GM18517 (cell line): Measurements from ENCODE around the gene FAM221A.
A peak's percentile ranks its signal among the peaks of the same experiment; 100 is the strongest.
"Not testable (repeated sequence)": the region's sequence is repeated elsewhere in the genome, so short reads cannot be mapped to it uniquely, and the experiment has no call there.

Experiments used
- ATAC-seq: cut with Tn5 transposase; IDR thresholded peaks from one replicate; pipeline ENCODE4 v1.9.1; 2021; ENCODE audit warnings: mild to moderate bottlenecking, moderate library complexity; ENCODE audit not compliant: unreplicated experiment

FAM221A gene

GRCh38 chr7:23679898-23680413, at the start of gene FAM221A:
TSS of gene FAM221A (plus strand) at chr7:23680199. CDS start at chr7:23680219, 20 bp downstream.
- ATAC-seq, result peak; percentile 77

GRCh38 chr7:23633417-23633816, 46.6 kb upstream of the FAM221A start:
- no peak for ATAC-seq

GRCh38 chr7:23645822-23646221, 34.2 kb upstream of the FAM221A start:
- ATAC-seq, result no peak

DNA sequence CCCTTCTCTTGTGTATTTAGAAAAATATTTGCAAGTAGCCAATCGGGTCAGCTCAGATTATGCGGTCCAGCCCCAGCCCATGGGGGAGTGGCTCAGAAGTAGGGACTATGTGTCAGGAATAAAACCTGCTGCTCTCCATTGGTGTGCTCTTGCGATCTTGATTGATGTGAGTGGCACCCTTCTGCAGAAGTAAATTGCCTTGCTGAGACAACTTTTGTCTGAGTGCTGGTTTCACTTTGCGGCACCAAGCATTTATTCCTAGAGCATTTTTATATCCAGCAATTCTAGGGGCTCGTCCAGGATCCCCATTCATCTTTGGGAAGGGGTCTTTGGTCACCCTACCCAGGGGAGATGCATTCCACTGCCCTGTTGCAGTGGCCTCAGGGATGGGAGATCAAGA, 26.1 kb upstream of the FAM221A start:
- no peak for ATAC-seq

GRCh38 chr7:23654508-23654907, 25.5 kb upstream of the FAM221A start:
- no peak for ATAC-seq

GRCh38 chr7:23655433-23655832, 24.6 kb upstream of the FAM221A start:
- no peak for ATAC-seq

- no peak for ATAC-seq
Observed at GRCh38 chr7:23658831-23659427, 21.1 kb upstream of the FAM221A start.

GRCh38 chr7:23661385-23661784, 18.6 kb upstream of the FAM221A start:
- no peak for ATAC-seq

DNA sequence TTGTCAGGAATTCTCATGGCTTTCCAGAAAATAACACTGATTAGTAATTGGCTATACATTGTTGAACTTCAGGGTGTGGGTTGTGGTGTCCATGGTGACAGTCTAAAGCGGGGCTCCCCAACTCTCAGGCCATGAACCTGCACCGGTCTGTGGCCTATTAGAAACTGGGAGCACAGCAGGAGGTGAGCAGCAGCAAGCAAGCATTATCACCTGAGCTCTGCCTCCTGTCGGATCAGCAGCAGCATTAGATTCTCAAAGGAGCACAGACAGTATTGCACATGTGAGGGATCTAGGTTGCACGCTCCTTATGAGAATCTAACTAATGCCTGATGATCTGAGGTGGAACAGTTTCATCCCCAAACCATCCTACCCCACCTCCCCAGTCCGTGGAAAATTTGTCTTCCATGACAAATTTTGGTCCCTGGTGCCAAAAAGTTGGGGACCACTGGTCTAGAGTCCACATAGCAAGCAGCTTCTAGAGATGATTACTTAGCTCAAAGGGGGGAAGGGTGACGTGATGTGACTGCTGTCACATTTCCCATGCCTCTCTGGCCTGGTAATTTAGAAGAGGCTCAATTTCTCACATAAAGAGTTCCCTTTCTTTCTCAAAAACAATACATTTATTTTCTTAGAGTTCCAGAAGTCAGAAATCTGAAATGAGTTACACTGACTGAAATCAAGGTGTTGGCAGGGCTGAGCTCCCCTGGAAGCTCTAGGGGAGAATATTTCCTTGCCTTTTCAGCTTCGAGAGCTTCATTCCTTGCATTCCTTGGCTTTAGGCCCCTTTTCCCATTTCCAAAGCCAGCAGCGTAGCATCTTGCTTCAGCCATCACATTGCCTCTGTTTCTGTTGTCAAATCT, 17.6 kb upstream of the FAM221A start:
- ATAC-seq, result no peak

DNA sequence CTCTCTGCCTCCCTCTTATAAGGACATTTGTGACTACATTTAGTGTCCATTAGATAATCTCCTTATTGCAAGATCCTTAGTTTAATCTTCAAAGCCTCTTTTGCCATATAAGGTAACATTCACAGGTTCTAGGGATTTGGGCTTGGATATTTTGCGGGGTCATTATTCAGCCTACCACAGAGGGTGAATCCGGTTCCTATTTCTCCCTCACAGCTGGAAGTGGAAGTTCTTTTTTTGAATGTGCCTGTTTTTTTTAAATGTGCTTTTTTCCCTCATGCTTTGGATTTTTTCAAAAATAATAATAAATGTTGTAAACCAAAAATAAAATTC, 17.1 kb upstream of the FAM221A start:
- ATAC-seq, result no peak

GRCh38 chr7:23664122-23664521, 15.9 kb upstream of the FAM221A start:
- no peak for ATAC-seq

GRCh38 chr7:23672033-23672432, 8.0 kb upstream of the FAM221A start:
- ATAC-seq, result no peak

DNA sequence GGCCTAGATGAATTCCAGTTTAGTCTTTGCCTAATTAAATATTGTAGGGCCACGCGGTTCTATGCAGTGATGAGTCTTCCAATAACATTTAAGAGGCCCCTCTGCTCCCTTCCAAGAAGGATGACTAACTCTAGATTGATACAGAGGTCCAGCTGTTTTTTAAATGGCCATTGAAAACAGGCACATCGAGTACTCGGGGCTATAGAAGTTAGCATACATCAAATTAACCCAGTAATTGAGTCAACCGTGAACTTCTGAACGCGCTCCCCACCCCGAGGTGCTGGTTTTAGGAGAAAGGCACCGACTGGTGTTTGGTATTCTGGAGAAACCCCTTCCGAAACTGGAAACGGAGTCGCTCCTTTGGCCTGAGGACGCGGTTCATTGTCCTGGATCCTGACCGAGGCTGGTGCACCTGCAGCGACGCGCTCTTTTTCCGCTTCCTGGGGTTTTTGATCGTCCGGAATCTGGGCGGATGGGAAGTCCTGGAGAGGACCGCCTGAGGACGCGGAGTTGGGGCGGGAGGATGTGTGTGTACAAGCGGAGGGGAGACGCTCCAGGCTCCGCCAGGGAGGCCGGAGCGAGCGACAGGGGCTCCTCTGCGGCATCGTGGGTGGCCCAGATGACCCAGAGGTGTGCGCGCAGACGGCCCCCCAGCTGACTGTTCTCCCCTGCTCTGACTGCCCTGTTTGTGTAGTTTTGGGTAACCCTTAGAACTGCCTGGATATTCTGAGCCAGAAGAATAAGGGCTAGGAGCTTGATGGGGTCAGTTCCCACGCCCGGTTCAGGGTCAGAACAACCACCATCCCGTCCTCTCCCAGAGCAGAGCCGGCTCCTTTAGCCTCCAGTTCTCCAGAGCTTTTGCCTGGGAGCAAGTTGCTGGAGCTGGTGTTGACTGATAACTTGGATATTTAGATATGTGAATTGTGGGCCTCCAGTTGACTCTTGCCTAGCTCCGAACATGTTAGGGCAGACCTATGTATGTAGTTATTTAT, 711 bp downstream of the FAM221A start:
- peak; percentile 42 for ATAC-seq

DNA sequence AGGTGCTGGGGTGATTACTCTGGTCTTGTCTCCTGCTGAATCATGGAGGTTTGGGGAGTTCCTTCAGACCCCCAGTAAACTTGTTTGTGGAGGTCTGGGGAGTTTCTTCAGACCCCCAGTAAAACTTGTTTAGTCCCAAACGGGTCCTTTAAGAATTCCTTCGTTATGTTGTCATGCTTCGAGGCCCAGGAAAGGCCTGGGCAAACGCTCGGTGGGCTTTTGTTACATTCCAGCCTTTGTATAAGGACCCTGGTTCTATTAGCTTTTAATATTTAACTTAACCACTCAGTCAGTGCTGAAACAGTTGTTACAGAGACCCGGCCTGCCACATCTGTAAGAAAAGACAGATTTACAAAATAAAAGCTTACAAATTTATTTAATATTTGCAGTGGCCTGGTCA, 4.0 kb downstream of the FAM221A start:
- ATAC-seq, result not testable (repeated sequence)

- no peak for ATAC-seq
Observed at GRCh38 chr7:23685731-23686130, 5.7 kb downstream of the FAM221A start.

GRCh38 chr7:23687011-23687410, 7.0 kb downstream of the FAM221A start:
- ATAC-seq, result no peak

GRCh38 chr7:23689165-23689564, 9.2 kb downstream of the FAM221A start:
- no peak for ATAC-seq

DNA sequence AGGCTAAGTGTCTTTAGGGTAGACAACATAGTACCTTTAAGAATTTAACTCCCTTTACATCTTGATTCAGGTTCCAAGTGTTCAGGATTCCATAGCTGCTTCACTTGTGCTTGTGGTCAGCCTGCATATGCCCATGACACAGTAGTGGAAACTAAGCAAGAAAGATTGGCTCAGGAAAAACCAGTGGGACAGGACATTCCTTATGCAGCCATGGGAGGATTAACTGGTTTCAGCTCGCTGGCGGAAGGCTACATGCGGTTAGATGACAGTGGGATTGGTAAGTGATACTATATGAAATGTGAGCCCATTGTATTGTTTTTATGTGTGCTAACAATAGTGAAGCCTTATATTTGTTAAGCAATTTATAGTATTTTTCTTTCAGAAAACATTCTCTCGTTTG, 11.3 kb downstream of the FAM221A start:
- ATAC-seq, result no peak

DNA sequence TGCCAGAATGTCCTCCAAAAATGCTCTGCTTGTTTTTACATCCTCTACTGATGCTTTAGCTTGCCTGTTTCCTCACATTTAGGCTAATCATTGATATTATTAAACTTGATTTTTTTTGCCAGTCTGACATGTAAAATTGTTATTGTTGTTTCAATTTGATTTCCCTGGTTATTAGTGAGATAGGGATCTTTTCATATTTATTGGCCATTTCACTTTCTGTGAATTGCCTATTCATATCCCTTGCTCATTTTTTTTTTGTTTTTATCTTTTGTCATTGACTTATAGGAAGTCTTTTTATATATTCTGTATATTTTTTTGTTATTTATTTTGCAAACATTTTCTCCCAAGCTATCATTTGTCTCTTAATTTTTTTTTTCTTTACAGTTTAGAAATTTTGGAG, 13.2 kb downstream of the FAM221A start:
- no peak for ATAC-seq

GRCh38 chr7:23696916-23697441, 17.0 kb downstream of the FAM221A start:
- peak; percentile 80 for ATAC-seq

DNA sequence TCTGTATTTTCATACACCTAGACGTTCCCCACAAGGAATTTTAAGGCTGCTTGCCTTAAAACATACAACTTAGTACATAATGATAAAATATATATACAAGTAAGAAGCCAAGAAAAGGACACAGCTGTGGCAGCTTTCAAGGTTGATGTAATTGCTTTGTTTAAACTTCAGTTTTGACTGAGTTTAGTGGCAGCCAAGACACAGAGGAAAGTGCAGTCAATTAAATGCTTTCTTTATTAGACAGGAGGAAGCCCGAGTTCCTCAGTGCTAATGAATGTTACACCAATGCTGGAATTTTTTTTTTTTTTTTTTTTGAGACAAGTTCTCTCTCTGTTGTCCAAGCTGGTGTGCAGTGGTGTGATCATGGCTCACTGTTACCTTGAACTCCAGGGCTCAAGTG, 18.8 kb downstream of the FAM221A start:
- ATAC-seq, result no peak
